Activated T-cell treated with anti-CD3 and anti-CD28 coated beads for 48 hours (primary cell): ENCODE data around the gene CAMK1D.
A peak's percentile ranks its signal among the peaks of the same experiment; 100 is the strongest.

Experiments
- DNase-seq: peaks from one replicate; pipeline ENCODE4 v3.0.0-alpha.2; 2020; ENCODE audit warnings: low read depth

CAMK1D gene

DNA sequence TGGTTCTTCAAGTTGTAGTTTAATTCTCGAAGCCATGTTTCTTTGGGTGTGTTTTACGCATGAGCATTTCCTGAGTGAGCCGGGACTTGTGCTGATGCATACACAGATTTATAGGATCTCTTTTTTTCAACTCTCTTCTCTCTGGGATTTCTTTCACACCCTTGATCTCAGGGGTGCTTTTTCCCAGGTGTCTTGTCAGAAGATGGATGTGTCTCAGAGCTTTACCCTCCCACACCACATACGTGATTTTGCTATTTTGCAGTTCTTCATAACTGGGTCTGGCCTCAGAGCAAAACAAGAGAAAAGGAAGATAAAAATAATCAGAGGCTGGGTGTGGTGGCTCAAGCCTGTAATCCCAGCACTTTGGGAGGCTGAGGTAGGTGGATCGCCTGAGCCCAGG is 177.0 kb downstream of the CAMK1D start:
- no peak for DNase-seq

- DNase-seq, result no peak
Measured at GRCh38 chr10:12529976-12530375, 180.6 kb downstream of the CAMK1D start.

DNA sequence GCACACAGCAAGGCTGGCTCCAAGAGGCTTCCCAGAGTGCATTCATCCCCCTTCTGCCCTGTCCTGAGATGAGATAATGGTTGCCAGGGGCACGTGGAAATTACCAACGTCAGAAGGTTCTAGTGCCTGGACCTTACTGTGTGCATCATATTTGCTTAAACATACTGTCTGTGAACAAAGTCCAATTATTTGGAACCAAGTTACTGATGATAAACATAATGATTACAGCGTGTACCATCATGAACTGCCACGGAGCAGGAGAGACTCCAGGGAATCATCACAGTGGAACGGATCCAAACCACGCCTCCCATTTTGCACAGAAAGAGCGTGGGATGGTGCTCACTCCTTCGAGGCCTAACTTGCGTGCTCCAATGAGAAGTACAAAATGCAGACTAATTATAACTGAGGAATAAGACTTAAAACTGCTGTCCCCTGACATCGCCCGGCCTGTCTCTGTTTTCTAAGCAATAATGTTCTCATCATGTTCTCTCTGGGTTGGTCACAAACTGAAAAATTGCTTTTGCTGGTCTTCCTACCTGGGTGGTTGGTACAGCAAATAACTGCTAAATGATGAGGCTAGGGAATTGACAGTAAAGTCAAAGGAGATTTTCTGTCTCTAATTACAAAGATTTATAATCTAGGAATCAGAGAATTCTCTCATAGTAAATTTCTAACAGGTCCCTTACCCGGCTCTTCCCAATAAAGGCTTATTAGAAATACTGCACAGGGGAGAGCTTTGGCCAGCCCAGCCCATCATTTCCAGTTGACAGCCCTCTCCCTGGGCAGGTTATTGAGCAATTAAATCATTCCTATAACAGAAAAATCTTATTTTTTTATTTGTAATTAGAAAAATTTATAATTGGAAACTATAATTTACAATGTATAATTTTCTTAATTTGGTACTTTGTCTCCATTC is 182.2 kb downstream of the CAMK1D start:
- no peak for DNase-seq

- no peak for DNase-seq
Measured at GRCh38 chr10:12533151-12533550, 183.8 kb downstream of the CAMK1D start.

DNA sequence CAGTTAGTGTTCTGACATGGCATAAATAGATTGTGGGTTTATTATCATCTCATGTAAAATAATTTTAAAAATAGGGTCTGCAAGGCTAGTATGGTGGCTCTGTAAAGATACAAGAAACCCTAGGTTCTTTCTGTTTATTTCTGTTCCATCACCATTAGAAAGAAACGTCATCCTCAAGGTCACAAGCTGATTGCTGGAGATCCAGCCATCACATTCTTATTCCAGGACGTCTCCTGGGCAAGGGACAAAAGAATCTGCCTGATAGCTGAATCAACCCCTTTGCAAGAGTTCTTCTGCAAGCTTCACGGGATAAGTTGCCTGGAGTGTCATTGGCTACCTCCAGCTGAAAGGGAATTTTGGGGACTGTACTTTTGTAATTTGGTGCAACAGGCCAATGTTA is 184.4 kb downstream of the CAMK1D start:
- DNase-seq, result no peak

- peak; percentile 15 for DNase-seq
Measured at GRCh38 chr10:12534824-12535223, 185.5 kb downstream of the CAMK1D start.

- DNase-seq, result no peak
Measured at GRCh38 chr10:12535656-12536055, 186.3 kb downstream of the CAMK1D start.

- no peak for DNase-seq
Measured at GRCh38 chr10:12538491-12538995, 189.2 kb downstream of the CAMK1D start.

DNA sequence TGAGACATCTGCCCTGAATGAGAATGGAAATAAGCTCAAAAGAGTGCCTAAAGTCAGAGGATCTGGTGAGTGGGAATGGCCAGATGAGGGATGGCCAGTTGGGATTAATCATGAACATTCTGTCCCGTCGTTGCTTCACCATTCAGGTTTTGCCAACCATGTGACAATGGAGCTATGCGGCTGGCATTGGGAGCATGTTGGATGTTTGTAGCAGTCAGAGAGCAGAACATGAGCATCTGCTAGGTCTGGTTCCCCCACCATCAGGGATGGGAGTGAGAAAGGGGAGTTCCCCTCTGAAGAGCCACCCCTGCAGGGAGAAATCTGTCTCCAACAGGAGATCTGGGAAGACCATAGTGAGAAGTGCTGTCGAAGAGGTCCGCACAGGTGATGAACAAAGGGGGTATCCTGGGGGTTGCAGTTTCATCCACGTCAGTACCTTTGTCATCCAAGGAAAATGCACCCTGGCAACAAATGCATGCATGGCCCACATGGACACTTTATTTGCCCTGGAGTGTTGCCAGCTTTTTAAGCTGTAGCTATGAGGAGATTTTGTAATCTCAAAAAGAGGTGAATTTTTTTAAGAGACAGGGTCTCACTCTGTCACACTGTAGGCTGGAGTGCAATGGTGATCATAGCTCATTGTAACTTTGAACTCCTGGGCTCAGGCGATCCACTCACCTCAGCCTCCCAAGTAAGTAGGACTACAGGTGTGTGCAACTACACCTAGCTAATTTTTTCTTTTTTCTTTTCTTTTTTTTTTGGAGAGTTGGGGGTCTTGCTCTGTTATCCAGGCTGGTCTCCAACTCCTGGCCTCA is 190.2 kb downstream of the CAMK1D start:
- DNase-seq, result no peak

GRCh38 chr10:12540341-12540781 is 191.0 kb downstream of the CAMK1D start:
- no peak for DNase-seq

DNA sequence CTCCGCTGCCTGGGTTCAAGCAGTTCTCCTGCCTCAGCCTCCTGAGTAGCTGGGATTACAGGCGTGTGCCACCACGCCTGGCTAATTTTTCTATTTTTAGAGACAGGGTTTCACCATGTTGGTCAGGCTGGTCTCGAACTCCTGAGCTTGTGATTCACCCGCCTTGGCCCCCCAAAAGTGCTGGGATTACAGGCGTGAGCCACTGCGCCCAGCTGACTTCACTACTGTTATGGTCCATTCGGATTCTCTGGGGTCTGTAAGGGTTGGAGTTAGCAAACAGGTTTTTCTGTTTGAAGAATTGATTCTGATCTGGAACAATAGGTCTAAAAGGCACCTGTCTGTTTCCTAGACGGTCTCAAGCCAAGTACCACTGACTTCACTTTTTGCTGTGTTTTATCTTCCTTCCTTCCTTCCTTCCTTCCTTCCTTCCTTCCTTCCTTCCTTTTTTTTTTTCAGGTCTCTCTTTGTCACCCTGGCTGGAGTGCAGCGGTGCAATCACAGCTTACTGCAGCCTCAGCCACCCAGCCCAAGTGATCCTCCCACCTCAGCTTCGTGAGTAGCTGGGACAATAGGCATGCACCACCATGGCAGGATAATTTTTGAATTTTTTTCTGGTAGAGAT is 192.2 kb downstream of the CAMK1D start:
- DNase-seq, result no peak

DNA sequence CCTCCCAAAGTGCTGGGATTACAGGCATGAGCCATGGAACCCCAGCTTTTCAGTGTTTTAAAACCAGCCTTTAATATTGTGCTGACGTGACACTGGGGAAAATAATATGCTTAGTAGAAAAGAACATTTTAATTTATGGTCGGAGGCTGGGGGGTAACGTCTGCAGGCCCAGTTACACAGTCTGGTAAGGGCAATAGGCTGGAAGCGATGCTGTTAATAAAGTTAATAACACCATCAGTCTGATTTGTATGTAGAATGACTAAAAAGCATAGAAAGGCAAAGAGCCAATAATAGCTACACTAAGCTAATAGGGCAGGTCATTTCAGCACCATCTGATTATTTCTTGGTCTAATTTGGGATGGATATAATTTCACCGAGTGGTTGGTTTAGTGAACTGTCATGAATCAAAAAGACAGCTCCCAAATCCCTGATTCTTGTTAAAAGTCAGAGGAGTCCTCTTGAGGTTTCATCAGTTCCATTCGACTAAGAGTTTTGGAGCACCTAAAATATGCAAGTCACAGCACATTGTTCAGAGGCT is 192.9 kb downstream of the CAMK1D start:
- no peak for DNase-seq

DNA sequence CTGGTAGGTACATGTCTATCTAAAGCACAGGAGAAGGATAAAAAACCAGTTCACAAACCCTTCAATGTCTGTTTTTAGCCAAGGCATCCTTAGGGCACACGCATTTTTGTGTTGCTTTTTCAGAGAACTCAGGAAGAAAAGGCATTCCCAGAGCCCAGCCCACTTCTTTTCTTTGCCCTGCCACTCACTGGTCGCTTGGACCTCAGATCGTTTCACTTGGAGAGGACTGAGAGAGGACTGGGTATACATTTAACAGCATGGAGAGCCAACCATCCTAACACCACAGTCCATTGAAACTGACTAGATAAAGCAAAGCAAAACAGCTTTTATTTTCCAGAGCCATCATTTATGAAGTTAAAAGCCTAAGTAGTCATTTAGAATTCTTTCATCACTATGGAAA is 194.2 kb downstream of the CAMK1D start:
- no peak for DNase-seq

DNA sequence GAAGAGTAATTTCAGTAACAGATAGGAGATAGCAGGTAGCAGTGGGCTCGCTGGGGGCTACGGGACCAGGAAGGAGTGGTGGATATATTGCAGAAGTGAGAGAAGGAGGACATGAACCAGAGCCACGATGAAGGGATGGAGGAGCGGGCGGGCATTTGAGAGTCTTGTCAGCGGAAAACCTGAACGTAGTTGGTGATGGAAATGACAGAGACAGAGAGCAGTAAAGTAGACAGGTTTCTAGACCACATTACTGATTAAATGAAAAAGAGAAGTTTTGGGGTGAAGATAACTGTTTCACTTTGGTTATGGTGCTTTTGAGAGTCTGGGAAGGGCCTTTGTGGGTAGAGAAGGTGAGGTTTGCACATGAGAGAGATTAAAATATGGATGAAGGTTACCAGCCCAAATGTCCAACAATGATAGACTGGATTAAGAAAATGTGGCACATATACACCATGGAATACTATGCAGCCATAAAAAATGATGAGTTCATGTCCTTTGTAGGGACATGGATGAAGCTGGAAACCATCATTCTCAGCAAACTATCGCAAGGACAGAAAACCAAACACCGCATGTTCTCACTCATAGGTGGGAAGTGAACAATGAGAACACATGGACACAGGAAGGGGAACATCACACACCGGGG is 196.9 kb downstream of the CAMK1D start:
- peak; percentile 6 for DNase-seq

- DNase-seq, result no peak
Measured at GRCh38 chr10:12547301-12547771, 198.0 kb downstream of the CAMK1D start.

DNA sequence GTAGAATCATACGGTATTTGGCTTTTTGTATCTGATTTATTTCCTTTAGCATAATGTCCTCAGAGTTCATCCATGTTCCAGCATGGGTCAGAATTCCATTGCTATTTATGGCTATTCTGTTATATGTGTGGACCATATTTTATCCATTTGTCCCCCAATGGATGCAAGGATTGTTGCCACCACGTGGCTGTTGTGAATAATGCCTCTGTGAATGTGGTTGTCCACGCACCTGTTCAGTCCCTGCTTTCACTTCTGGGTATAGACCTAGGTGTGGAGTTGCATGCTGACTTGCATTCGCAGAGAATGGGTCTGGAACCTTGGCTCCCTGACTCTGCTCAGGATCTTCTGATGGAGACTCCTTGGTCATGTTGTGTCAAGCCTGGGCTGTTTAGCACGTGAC is 199.9 kb downstream of the CAMK1D start:
- DNase-seq, result no peak

- DNase-seq, result no peak
Measured at GRCh38 chr10:12550994-12551393, 201.6 kb downstream of the CAMK1D start.

- no peak for DNase-seq
Measured at GRCh38 chr10:12556039-12556438, 206.7 kb downstream of the CAMK1D start.

DNA sequence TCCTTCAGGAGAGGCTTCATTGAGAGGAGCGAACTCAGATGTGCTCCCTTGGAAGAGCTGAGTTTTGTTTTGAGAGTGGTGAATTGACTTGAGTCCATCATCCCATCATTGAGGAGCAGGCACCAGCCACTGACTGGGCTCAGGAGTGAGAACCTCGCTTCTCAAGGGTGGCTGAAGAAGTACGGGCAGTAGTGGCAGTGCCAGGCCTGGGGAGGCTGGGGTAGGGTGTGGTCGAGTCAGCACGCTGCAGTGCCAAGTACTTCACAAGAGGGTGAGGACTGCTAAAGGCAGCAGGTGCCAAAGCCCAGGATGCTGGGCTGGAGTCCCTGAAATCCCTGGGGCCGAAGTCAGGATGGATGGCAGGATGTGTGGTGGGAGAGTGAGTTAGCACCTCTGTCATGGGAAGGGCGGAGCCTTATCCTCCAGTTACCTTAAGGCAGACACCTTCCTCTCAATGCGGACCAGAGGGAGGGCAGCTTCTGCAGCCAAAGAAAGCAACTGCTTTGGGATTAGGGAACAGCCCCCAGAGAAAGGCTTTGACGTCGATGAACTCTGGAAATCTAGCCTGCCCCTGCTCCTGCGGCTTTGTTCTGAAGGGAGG is 210.3 kb downstream of the CAMK1D start:
- no peak for DNase-seq

DNA sequence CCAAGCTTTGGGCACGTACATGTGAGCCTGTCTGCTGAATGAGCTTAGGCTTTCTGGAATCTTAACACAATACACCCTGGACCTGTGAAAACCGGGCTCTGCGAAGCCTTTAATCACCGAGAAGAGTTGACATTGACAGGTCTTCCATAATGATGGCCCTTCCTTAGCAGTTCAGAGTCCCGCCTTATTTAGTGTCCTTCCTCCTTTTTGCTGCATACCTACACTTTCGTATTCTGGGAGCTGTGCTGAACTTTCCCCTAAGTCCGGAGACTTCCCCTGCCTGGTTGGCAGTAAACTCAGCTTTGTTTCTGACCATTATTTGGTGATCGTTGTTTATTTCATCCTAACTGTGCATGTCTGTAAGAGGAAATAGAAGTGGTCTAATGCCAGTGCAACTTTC is 212.0 kb downstream of the CAMK1D start:
- no peak for DNase-seq

DNA sequence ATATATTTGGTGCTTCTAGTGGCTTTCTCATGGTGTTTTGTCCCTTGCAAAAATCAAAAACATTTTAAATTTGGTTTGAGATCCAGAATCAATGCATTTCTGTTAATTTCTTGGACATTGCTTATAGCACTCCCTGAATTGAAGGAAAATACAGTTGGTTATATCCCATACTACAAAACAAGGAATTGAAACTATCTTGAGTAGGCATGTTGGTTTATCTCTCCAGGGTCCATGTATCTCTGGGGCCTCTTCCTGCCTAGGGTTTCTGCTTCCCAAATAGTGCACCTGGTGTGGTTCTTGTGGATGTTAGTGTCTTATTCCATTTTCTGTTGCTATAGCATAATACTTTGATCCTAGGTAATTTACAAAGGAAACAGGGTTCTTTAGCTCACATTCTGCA is 212.4 kb downstream of the CAMK1D start:
- DNase-seq, result no peak
